Brain microvascular endothelial cell (primary cell): ENCODE results near the gene GNAL.
"Not testable (repeated sequence)": the region's sequence is repeated elsewhere in the genome, so short reads cannot be mapped to it uniquely, and the experiment has no call there.

Experiments
- DNase-seq: peaks from one replicate; pipeline ENCODE4 v3.0.0-alpha.2; 2020
- H3K27ac ChIP-seq: fragments of 250-450 bp; sonication (Bioruptor Pico); 2 replicates; pipeline ENCODE4 v1.5.1; 2020; ENCODE audit warnings: mild to moderate bottlenecking, moderate library complexity
- H3K27me3 ChIP-seq: fragments of 250-450 bp; sonication (Bioruptor Pico); replicated peaks from 2 replicates; pipeline ENCODE4 v1.5.1; 2020; ENCODE audit warnings: mild to moderate bottlenecking
- H3K36me3 ChIP-seq: fragments of 250-450 bp; sonication (Bioruptor Pico); replicated peaks from 2 replicates; pipeline ENCODE4 v1.5.1; 2020; ENCODE audit warnings: mild to moderate bottlenecking
- H3K4me3 ChIP-seq: 2 replicates; pipeline ENCODE4 v1.5.1; 2011; ENCODE audit warnings: low read depth, mild to moderate bottlenecking, control low read depth, low read length, moderate library complexity
- CTCF ChIP-seq: IDR thresholded peaks from 2 replicates; pipeline ENCODE4 v1.5.1; 2011; ENCODE audit warnings: low read depth, mild to moderate bottlenecking, moderate library complexity, low read length, control low read depth, inconsistent platforms; ENCODE audit errors: missing control alignments
- in situ Hi-C: cut with HindIII; loops from 2 replicates; pipeline ENCODE4 v1.10.0; 2017; ENCODE audit warnings: low sequenced_read_pairs, low pct_ligation_motif_present

The GNAL gene

GRCh38 chr18:11696451-11696850 is 7.4 kb downstream of the GNAL start:
- no peak overlapping the region for H3K27ac ChIP-seq
- H3K4me3 ChIP-seq, result no peak overlapping the region
- no peak for TF ChIP-seq CTCF
- no peaks in the 10 kb centered on the region for H3K36me3 ChIP-seq
- no peaks in the 10 kb centered on the region for H3K27me3 ChIP-seq
- no peak for DNase-seq
- in situ Hi-C loops, result no loop called here

- Histone ChIP-seq H3K4me3 (no peak overlapping the region), H3K27ac (no peak overlapping the region), H3K36me3 (no peaks in the 10 kb centered on the region), H3K27me3 (no peaks in the 10 kb centered on the region)
- no peak for TF ChIP-seq CTCF
- DNase-seq, result no peak
- in situ Hi-C loops, result no loop called here
Observed at GRCh38 chr18:11700876-11701275, 11.8 kb downstream of the GNAL start.

GRCh38 chr18:11710578-11710977 is 21.5 kb downstream of the GNAL start:
- Histone ChIP-seq H3K27me3 (no peaks in the 10 kb centered on the region), H3K36me3 (no peaks in the 10 kb centered on the region), H3K27ac (no peak overlapping the region), H3K4me3 (no peak overlapping the region)
- TF ChIP-seq CTCF, result no peak
- in situ Hi-C loops, result no loop called here
- DNase-seq, result no peak

- no peak for DNase-seq
- Histone ChIP-seq H3K36me3 (no peaks in the 10 kb centered on the region), H3K4me3 (no peak overlapping the region), H3K27me3 (no peaks in the 10 kb centered on the region), H3K27ac (no peak overlapping the region)
- TF ChIP-seq CTCF, result no peak
- in situ Hi-C loops, result no loop called here
Observed at GRCh38 chr18:11713756-11714155, 24.7 kb downstream of the GNAL start.

- Histone ChIP-seq H3K27me3 (no peaks in the 10 kb centered on the region), H3K36me3 (no peaks in the 10 kb centered on the region), H3K27ac (no peak overlapping the region), H3K4me3 (no peak overlapping the region)
- DNase-seq, result no peak
- no peak for TF ChIP-seq CTCF
- in situ Hi-C loops, result no loop called here
Observed at GRCh38 chr18:11714244-11714918, 25.3 kb downstream of the GNAL start.

- H3K36me3 ChIP-seq, DNase-seq, H3K4me3 ChIP-seq, in situ Hi-C loops, H3K27me3 ChIP-seq, H3K27ac ChIP-seq: not testable (repeated sequence)
Observed at GRCh38 chr18:11716767-11717315, 27.8 kb downstream of the GNAL start.
